Raji (cell line): Measurements from ENCODE around the gene DOLK.

Experiments used
- POLR2A ChIP-seq: IDR thresholded peaks from 2 replicates; pipeline ENCODE4 v1.6.1; 2011; ENCODE audit warnings: low read depth, low read length, control low read depth; ENCODE audit not compliant: insufficient read depth

Gene DOLK

DNA sequence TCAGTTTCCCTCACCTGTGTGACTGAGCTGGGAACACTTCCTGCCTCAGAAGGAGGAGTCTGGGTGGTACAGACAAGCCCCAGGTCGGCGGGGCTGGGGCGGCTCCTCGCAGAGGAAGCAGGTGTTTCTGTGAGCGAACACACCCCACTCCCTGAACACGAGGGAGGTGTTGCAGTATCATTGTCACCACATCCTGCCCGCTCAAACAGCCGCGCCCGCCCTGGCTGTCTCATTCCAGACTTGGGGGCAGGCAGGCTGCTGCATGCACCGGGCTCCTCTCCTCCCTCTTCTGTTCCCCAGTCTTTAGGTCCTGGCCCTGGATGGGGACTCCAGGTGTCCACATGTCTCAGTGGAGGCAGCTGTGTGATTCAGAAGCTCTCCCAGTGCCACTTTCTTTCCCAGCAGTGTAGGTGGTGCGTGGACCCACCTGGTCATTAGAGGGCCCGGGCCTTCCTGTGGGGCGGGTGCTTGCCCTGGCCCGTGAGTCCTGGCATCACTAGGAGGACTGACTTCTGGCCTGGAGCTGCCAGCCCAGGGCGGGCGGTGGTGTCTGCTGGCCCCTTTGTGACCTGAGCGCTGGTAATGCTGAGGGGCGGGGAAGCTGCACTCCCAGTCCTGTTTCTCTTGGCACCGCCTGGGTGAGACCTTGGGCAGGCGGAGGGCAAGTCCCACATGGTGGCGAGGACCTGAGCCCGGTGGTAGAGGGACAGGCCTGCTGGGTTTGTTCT is 44.9 kb downstream of the DOLK start:
- TF ChIP-seq POLR2A = no peak

DNA sequence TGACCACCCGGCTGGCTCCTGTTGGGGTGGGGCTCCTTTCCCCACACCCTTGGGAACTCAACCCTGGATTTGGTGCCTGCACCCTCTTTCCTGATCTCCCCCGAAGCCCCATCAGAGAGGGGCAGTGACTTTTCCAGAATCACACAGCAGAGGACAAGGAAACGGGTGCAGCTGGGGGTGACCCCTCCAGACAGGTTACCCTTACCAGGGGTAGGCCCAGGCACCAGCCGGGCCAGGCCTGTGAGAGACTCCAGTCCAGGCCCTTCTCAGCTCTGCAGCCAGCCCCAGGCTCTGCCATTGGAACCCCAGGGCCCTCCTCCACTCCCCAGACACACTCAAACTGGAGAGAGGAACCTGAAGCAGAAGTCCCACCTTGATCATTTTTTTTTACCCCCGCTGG is 45.6 kb downstream of the DOLK start:
- no peak for TF ChIP-seq POLR2A

GRCh38 chr9:128901379-128901778 is 46.0 kb downstream of the DOLK start:
- no peak for TF ChIP-seq POLR2A

- no peak for TF ChIP-seq POLR2A
Observed at GRCh38 chr9:128899566-128900322, 47.7 kb downstream of the DOLK start.

- TF ChIP-seq POLR2A = no peak
Observed at GRCh38 chr9:128898845-128899565, 48.4 kb downstream of the DOLK start.

DNA sequence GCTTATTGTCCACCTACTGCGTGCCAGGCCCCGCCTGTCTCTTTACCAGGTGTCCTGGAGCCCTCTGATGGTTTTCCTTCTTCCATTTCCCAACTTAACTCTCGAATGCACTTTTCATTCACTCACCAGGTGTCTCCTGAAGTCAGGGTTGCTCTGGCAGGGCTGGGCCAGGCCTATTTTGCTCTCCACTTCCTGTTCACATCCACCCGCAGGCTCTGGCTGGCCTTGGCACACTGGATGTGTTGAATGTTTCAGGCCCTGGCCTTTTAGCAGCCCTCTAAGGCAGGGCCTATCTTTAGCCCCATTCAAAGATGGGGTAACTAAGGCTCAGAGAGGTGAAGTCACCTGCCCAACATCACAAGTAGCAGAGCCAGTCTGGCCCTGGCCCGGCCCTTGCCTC is 49.0 kb downstream of the DOLK start:
- TF ChIP-seq POLR2A = no peak

- no peak for TF ChIP-seq POLR2A
Observed at GRCh38 chr9:128895556-128895955, 51.8 kb downstream of the DOLK start.
